Hepatocyte (in vitro differentiated cells): Measurements from ENCODE around the gene CMTR1. TPM values are rescaled to one million over a fixed set of nuclear protein-coding genes. Genes with fewer than 3 reads are reported as not detected.
"Not testable (repeated sequence)": the region's sequence is repeated elsewhere in the genome, so short reads cannot be mapped to it uniquely, and the experiment has no call there.

ENCODE experiments used
- DNase-seq: peaks from one replicate; pipeline ENCODE4 v3.0.0-alpha.2; 2016; ENCODE audit warnings: low spot score
- H2AFZ ChIP-seq: fragments of 200-600 bp; sonication (generic); 2 replicates; pipeline ENCODE4 v1.6.0; 2016; ENCODE audit warnings: antibody characterized with exemption, mild to moderate bottlenecking
- H3K27ac ChIP-seq: fragments of 200-600 bp; sonication (generic); 2 replicates; pipeline ENCODE4 v1.5.1; 2016; ENCODE audit warnings: mild to moderate bottlenecking
- H3K27me3 ChIP-seq: fragments of 200-600 bp; sonication (generic); 2 replicates; pipeline ENCODE4 v1.6.1; 2016
- H3K36me3 ChIP-seq: fragments of 200-600 bp; sonication (generic); replicated peaks from 2 replicates; pipeline ENCODE4 v1.5.1; 2016; ENCODE audit warnings: low read depth; ENCODE audit not compliant: insufficient read depth
- H3K4me1 ChIP-seq: fragments of 200-600 bp; sonication (generic); 2 replicates; pipeline ENCODE4 v1.5.1; 2016; ENCODE audit warnings: mild to moderate bottlenecking, moderate library complexity; ENCODE audit not compliant: insufficient read depth
- H3K4me2 ChIP-seq: fragments of 200-600 bp; sonication (generic); 2 replicates; pipeline ENCODE4 v1.6.0; 2016
- H3K4me3 ChIP-seq: fragments of 200-600 bp; sonication (generic); 2 replicates; pipeline ENCODE4 v1.5.1; 2016; ENCODE audit warnings: mild to moderate bottlenecking
- H3K79me2 ChIP-seq: fragments of 200-600 bp; sonication (generic); 2 replicates; pipeline ENCODE4 v1.6.0; 2017; ENCODE audit warnings: mild to moderate bottlenecking
- H3K9me2 ChIP-seq: fragments of 200-600 bp; sonication (generic); replicated peaks from 2 replicates; pipeline ENCODE4 v1.6.0; 2017; ENCODE audit warnings: mild to moderate bottlenecking; ENCODE audit not compliant: insufficient read depth
- H3K9me3 ChIP-seq: fragments of 200-600 bp; sonication (generic); 2 replicates; pipeline ENCODE4 v1.5.1; 2016; ENCODE audit warnings: low read depth, mild to moderate bottlenecking
- H4K20me1 ChIP-seq: fragments of 200-600 bp; sonication (generic); 2 replicates; pipeline ENCODE4 v1.6.0; 2016; ENCODE audit warnings: mild to moderate bottlenecking; ENCODE audit not compliant: insufficient read depth, poor library complexity, severe bottlenecking
- EZH2 ChIP-seq: fragments of 200-600 bp; sonication (generic); IDR thresholded peaks from 2 replicates; pipeline ENCODE4 v1.6.1; 2016; ENCODE audit warnings: antibody characterized with exemption, mild to moderate bottlenecking, borderline replicate concordance
- EZH2phosphoT487 ChIP-seq: fragments of 200-600 bp; sonication (generic); IDR thresholded peaks from one replicate; pipeline ENCODE4 v1.6.1; 2018; ENCODE audit warnings: antibody characterized with exemption, mild to moderate bottlenecking, low read depth, moderate library complexity; ENCODE audit not compliant: unreplicated experiment, severe bottlenecking
- WGBS: methylation state at CpG from one replicate; pipeline ENCODE4 v1.1.6; 2016; ENCODE audit warnings: low lambda C conversion rate; ENCODE audit errors: missing lambda C conversion rate; 5-methylcytosine and 5-hydroxymethylcytosine counted together
- polyA plus RNA-seq: library from polyadenylated mRNA; unstranded; fragments of >200 nt; fragmentation: Nextera tagmentation; extraction: Ambion mirVana; gene quantifications from 2 replicates; pipeline ENCODE4 v1.2.1, GENCODE V29; 2016
- total RNA-seq: library from RNA; depleted of rRNA; stranded (reverse); fragments of >200 nt; gene quantifications from 2 replicates; pipeline ENCODE4 v1.2.3, GENCODE V29; 2014
- TF ChIP-seq, protein P1 (sequence below): fragments of 200-600 bp; sonication (generic); IDR thresholded peaks from 2 replicates; pipeline ENCODE4 v1.5.1; 2016; ENCODE audit warnings: antibody characterized with exemption, mild to moderate bottlenecking; ENCODE audit not compliant: poor library complexity

Gene CMTR1
- total and polyA plus RNA-seq, 2 experiments from 2014 or later, result 22.5 to 34.4 TPM

DNA sequence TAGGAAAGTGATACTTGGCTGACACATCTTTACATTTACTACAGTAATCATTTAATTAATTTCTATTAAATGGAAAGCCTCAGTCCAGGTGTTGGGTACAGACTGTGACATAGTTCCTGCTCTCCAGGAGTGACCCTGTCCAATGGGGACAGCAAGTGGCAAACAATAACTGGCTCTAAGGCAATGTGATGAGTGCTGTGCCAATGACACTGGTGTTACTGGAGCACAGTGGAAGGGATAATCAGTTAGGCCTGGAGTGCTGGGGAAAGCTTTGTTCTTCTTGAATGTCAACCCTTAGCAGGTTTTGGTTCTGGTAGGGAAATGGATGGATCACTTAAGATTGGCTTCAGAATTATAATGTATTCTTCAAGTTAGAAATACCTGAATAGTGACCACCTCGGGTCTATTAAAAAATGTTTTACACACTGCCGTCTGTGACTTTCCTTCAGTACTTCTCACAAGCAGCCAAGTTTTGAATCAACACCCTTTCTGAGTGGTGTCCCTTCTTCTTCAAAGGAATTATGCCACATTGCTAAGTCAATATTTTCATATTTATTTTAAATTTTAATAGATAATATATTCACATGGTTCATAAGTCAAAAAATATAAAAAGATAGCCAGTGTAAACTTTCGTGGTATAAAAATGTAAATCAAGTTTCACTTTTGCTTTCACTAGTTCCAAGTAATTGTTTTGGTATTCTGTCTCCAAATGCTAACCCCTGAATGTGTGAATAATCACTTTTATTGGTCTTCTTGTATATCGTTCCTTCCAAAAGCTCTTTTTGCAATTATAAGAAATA, 9.6 kb downstream of the CMTR1 start:
- 96% methylated on average over 4 of the region's 4 CpGs for WGBS
- H3K4me3 ChIP-seq, result no peak overlapping the region
- no peak overlapping the region for H3K4me2 ChIP-seq
- peaks cover 3% of the 10 kb centered on the region for H3K36me3 ChIP-seq
- no peaks in the 10 kb centered on the region for H4K20me1 ChIP-seq
- no peaks in the 10 kb centered on the region for H3K27me3 ChIP-seq
- H3K9me2 ChIP-seq, result no peaks in the 10 kb centered on the region
- no peak overlapping the region for H2AFZ ChIP-seq
- no peaks in the 10 kb centered on the region for H3K79me2 ChIP-seq
- TF ChIP-seq, protein P1, sequence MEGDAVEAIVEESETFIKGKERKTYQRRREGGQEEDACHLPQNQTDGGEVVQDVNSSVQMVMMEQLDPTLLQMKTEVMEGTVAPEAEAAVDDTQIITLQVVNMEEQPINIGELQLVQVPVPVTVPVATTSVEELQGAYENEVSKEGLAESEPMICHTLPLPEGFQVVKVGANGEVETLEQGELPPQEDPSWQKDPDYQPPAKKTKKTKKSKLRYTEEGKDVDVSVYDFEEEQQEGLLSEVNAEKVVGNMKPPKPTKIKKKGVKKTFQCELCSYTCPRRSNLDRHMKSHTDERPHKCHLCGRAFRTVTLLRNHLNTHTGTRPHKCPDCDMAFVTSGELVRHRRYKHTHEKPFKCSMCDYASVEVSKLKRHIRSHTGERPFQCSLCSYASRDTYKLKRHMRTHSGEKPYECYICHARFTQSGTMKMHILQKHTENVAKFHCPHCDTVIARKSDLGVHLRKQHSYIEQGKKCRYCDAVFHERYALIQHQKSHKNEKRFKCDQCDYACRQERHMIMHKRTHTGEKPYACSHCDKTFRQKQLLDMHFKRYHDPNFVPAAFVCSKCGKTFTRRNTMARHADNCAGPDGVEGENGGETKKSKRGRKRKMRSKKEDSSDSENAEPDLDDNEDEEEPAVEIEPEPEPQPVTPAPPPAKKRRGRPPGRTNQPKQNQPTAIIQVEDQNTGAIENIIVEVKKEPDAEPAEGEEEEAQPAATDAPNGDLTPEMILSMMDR, result no peak
- no peak for TF ChIP-seq EZH2phosphoT487
- no peak for TF ChIP-seq EZH2
- no peak overlapping the region for H3K27ac ChIP-seq
- no peak for DNase-seq
- no peaks in the 10 kb centered on the region for H3K9me3 ChIP-seq
- H3K4me1 ChIP-seq, result no peaks in the 10 kb centered on the region

DNA sequence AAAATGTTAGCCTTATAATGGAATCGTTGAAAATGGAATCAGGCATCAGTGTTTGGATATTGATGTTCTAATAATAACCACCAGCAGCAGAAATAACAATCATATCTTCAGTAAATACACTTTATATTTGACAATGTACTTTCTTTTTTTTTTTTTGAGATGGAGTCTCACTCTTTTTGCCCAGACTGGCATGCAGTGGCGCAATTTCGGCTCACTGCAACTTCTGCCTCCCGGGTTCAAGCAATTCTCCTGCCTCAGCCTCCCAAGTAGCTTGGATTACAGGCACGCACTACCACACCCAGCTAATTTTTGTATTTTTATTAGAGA, 10.2 kb downstream of the CMTR1 start:
- H3K9me3 ChIP-seq, H4K20me1 ChIP-seq, H3K27ac ChIP-seq, H3K4me3 ChIP-seq, H3K9me2 ChIP-seq, H2AFZ ChIP-seq, H3K36me3 ChIP-seq, H3K27me3 ChIP-seq, H3K4me1 ChIP-seq, H3K79me2 ChIP-seq, H3K4me2 ChIP-seq, DNase-seq: not testable (repeated sequence)
- WGBS, result 95% methylated on average over 5 of the region's 5 CpGs

DNA sequence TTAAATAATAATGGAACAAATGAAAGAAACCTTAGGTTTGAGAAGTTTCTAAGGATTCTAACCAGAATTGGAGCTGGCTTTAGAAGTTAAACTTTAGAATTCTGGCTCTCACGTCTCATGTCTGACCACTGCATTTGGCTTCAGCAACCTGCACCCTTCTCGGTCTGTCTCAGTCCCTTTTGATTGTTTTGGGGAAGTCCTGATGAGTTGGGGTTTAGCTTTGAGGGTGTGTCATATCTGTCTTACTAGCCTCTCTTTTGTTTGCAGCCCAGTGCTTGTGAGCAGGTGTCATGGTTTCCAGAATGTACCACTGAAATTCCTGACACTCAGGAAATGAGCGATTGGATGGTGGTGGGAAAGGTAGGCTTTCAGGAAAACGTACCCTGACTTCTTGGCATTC, 17.0 kb downstream of the CMTR1 start:
- Histone ChIP-seq H3K4me3 (no peak overlapping the region), H3K9me3 (no peaks in the 10 kb centered on the region), H3K9me2 (no peaks in the 10 kb centered on the region), H3K27me3 (no peaks in the 10 kb centered on the region), H3K4me1 (no peaks in the 10 kb centered on the region), H3K27ac (no peak overlapping the region), H3K36me3 (peaks cover 3% of the 10 kb centered on the region), H3K79me2 (no peaks in the 10 kb centered on the region), H3K4me2 (no peak overlapping the region), H4K20me1 (no peaks in the 10 kb centered on the region), H2AFZ (no peak overlapping the region)
- 96% methylated on average over 4 of the region's 4 CpGs for WGBS
- TF ChIP-seq EZH2, result no peak
- TF ChIP-seq, protein P1, result no peak
- no peak for TF ChIP-seq EZH2phosphoT487
- no peak for DNase-seq

DNA sequence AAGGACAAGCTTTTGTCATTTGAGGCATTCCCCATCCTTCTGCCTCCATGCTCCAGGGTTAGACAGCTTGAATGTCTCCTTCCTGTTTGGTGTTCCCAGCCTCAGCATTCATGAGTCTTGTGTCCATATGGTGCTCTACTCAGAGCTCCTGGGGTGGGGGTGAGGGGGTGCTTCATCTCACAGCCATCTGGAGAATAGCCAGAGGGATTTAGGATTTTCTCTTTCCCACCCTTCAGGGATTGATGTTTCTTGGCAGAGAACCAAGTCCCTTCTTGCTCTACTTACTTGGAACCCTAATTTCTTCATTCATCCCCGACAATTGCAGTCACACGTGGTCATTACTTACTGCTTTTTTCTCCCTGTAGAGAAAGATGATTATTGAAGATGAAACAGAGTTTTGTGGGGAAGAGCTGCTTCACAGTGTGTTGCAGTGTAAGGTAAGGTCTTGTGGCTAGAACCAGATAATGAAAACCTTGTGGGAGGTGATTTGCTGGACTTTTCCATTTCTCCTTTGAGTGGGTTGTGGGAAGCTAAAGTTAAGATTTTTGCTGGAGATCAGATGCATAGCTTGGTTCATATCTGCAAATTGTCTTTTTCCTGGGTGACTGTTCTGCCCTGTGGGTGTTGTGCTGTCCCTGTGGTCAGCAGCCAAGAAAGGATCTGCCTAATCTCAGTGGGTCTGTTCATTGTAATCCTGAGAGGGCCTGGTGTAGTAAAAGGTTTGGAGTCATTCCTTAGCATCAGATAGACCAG, 18.6 kb downstream of the CMTR1 start:
- Histone ChIP-seq H3K27ac (no peak overlapping the region), H3K9me3 (no peaks in the 10 kb centered on the region), H3K9me2 (no peaks in the 10 kb centered on the region), H3K36me3 (no peaks in the 10 kb centered on the region), H3K4me1 (no peaks in the 10 kb centered on the region), H3K27me3 (no peaks in the 10 kb centered on the region), H3K4me3 (no peak overlapping the region), H2AFZ (no peak overlapping the region), H3K4me2 (no peak overlapping the region), H3K79me2 (no peaks in the 10 kb centered on the region), H4K20me1 (no peaks in the 10 kb centered on the region)
- TF ChIP-seq, protein P1, result no peak
- TF ChIP-seq EZH2phosphoT487 (no peak), EZH2 (no peak)
- DNase-seq, result no peak
- 67% methylated on average over 2 of the region's 2 CpGs for WGBS
